SK-N-SH (cell line): Measurements from ENCODE around the gene TBCCD1. TPM values are rescaled to one million over a fixed set of nuclear protein-coding genes. Genes with fewer than 3 reads are reported as not detected.

ENCODE experiments used
- polyA plus RNA-seq, 3 experiments: library from polyadenylated mRNA; depleted of rRNA; stranded (reverse); fragments of >200 nt; gene quantifications; 2 replicates each; pipeline ENCODE4 v1.2.3, GENCODE V29; 2012

The TBCCD1 gene
- polyA plus RNA-seq, 1 of the 3 experiments (the other 2 are of a cell fraction) = 6.5 TPM

Other genes with a start within 250 kb of the TBCCD1 start
- gene DGKG, start 205.1 kb downstream of the TBCCD1 start, polyA plus RNA-seq (2012; rRNA removed) = 0.12 and 0.13 TPM in 2 replicates
- gene CRYGS, start 23.0 kb downstream of the TBCCD1 start, polyA plus RNA-seq (2012; rRNA removed) = 2.1 and 2.3 TPM in 2 replicates
- 33.3 and 36.0 TPM in 2 replicates for gene DNAJB11, start 3.4 kb upstream of the TBCCD1 start, polyA plus RNA-seq (2012; rRNA removed)
- gene AHSG, start 45.7 kb upstream of the TBCCD1 start, polyA plus RNA-seq (2012; rRNA removed) = not detected in 2 replicates
- 0.05 TPM in 2 replicates for gene FETUB, start 73.1 kb upstream of the TBCCD1 start, polyA plus RNA-seq (2012; rRNA removed)
- gene HRG, start 98.7 kb upstream of the TBCCD1 start, polyA plus RNA-seq (2012; rRNA removed) = not detected in 2 replicates
- not detected in 2 replicates for gene KNG1, start 150.0 kb upstream of the TBCCD1 start, polyA plus RNA-seq (2012; rRNA removed)
- 270 and 410 TPM in 2 replicates for gene EIF4A2, start 216.2 kb upstream of the TBCCD1 start, polyA plus RNA-seq (2012; rRNA removed)
- 10.7 and 13.1 TPM in 2 replicates for gene RFC4, start 239.1 kb upstream of the TBCCD1 start, polyA plus RNA-seq (2012; rRNA removed)